GM12878 (cell line): ENCODE data around the gene TPD52L2. TPM values are rescaled to one million over a fixed set of nuclear protein-coding genes. Genes with fewer than 3 reads are reported as not detected.

Experiments
- ATAC-seq: fragments of 200-7000 bp; cut with Tn5 transposase; 3 replicates; pipeline ENCODE4 v1.9.1; 2020; ENCODE audit warnings: mild to moderate bottlenecking, moderate library complexity
- Bru-seq: library from RNA; stranded (reverse); fragments of 400-500 nt; gene quantifications from one replicate; lab custom pipeline; 2021; lab: Mats Ljungman, UMichigan
- BruChase-seq, 2 experiments: library from RNA; stranded (reverse); fragments of 400-500 nt; gene quantifications; one replicate each; lab custom pipeline; 2021; lab: Mats Ljungman, UMichigan
- BruUV-seq: library from RNA; stranded (reverse); fragments of 400-500 nt; replicated peaks from 2 replicates; lab custom pipeline; 2021; lab: Mats Ljungman, UMichigan
- CTCF ChIA-PET: fragments of 300-600 bp; sonication (Branson Sonifier 250); formaldehyde crosslinking; extraction: SDS; loops from one replicate; lab custom pipeline; 2021; ENCODE audit warnings: inconsistent platforms; lab: Yijun Ruan, JAX
- POLR2A ChIA-PET: fragments of 350-600 bp; formaldehyde crosslinking; extraction: SDS; loops from one replicate; lab custom pipeline; 2021; ENCODE audit warnings: inconsistent platforms; lab: Charles Lee
- RAD21 ChIA-PET: fragments of 300-600 bp; sonication (Branson Sonifier 250); formaldehyde crosslinking; loops from one replicate; lab custom pipeline; 2023; ENCODE audit warnings: antibody characterized with exemption; ENCODE audit not compliant: unreplicated experiment; lab: Charles Lee
- SMC1A ChIA-PET: fragments of 300-600 bp; sonication (Branson Sonifier 250); formaldehyde crosslinking; loops from one replicate; lab custom pipeline; 2023; ENCODE audit not compliant: unreplicated experiment, uncharacterized antibody; lab: Charles Lee
- DNase-seq: peaks from one replicate; pipeline ENCODE4 v3.0.0-alpha.2; 2011; ENCODE audit warnings: low read depth, low spot score
- FAIRE-seq: peaks from 3 replicates; lab custom pipeline; 2011; peaks lifted over from hg19 to GRCh38; lab: Jason Lieb, UNC
- H2AFZ ChIP-seq: 2 replicates; pipeline ENCODE4 v1.6.0; 2011; ENCODE audit warnings: low read depth, low read length, control low read depth; ENCODE audit not compliant: control insufficient read depth
- H3K27ac ChIP-seq: 2 replicates; pipeline ENCODE4 v1.5.1; 2011; ENCODE audit warnings: control low read depth; ENCODE audit not compliant: control insufficient read depth, insufficient read depth
- H3K27me3 ChIP-seq, 2 experiments: replicated peaks in 1 of 2; 2 replicates each; pipeline versions ENCODE4 v1.6.0 to v1.6.1; 2011; ENCODE audit warnings: low read length in 1 of 2; ENCODE audit not compliant: control insufficient read depth in 2 of 2, insufficient read depth in 2 of 2
- H3K36me3 ChIP-seq, 2 experiments: 2 replicates each; pipeline ENCODE4 v1.5.1; 2011; ENCODE audit warnings: low read length in 1 of 2; ENCODE audit not compliant: control insufficient read depth in 2 of 2, insufficient read depth in 2 of 2
- H3K4me1 ChIP-seq: 2 replicates; pipeline ENCODE4 v1.6.1; 2011; ENCODE audit warnings: mild to moderate bottlenecking, low read length, moderate library complexity, mixed read lengths; ENCODE audit not compliant: control insufficient read depth, insufficient read depth
- H3K4me2 ChIP-seq: 2 replicates; pipeline ENCODE4 v1.6.0; 2011; ENCODE audit warnings: control low read depth; ENCODE audit not compliant: control insufficient read depth, insufficient read depth
- H3K4me3 ChIP-seq: fragments of 200-600 bp; sonication (generic); 2 replicates; pipeline ENCODE4 v1.5.1; 2016
- H3K79me2 ChIP-seq: 2 replicates; pipeline ENCODE4 v1.6.0; 2011; ENCODE audit warnings: low read length; ENCODE audit not compliant: control insufficient read depth, insufficient read depth
- H3K9ac ChIP-seq: 2 replicates; pipeline ENCODE4 v1.8.0; 2011; ENCODE audit warnings: low read length, control low read depth, mixed read lengths; ENCODE audit not compliant: control insufficient read depth, insufficient read depth
- H3K9me3 ChIP-seq: replicated peaks from 3 replicates; pipeline ENCODE4 v1.5.1; 2011; ENCODE audit warnings: mild to moderate bottlenecking, low read length; ENCODE audit not compliant: control insufficient read depth, insufficient read depth
- H4K20me1 ChIP-seq: 2 replicates; pipeline ENCODE4 v1.6.0; 2011; ENCODE audit not compliant: control insufficient read depth, insufficient read depth
- CBFB ChIP-seq: IDR thresholded peaks from 2 replicates; pipeline ENCODE4 v1.6.1; 2016; ENCODE audit warnings: antibody characterized with exemption, low read depth
- CBX3 ChIP-seq: fragments of 200-600 bp; sonication (generic); IDR thresholded peaks from 2 replicates; pipeline ENCODE4 v1.6.1; 2016; ENCODE audit warnings: low read depth, borderline replicate concordance
- E2F8 ChIP-seq: fragments of 450-650 bp; IDR thresholded peaks from 2 replicates; pipeline ENCODE4 v1.6.1; 2018; ENCODE audit warnings: mild to moderate bottlenecking, low read depth, moderate library complexity; ENCODE audit not compliant: partially characterized antibody
- IKZF2 ChIP-seq, 2 experiments: fragments of 450-650 bp; IDR thresholded peaks; 2 replicates each; pipeline ENCODE4 v1.6.1; 2017; ENCODE audit warnings: mild to moderate bottlenecking in 2 of 2, moderate library complexity in 2 of 2
- MYC ChIP-seq: IDR thresholded peaks from 2 replicates; pipeline ENCODE4 v1.6.1; 2011; ENCODE audit warnings: mild to moderate bottlenecking, low read length, moderate library complexity, inconsistent platforms; ENCODE audit not compliant: insufficient read depth, insufficient replicate concordance, insufficient read length, severe bottlenecking
- RAD51 ChIP-seq: fragments of 450-650 bp; IDR thresholded peaks from 2 replicates; pipeline ENCODE4 v1.6.1; 2016; ENCODE audit warnings: moderate library complexity, mild to moderate bottlenecking, inconsistent platforms
- RFX5 ChIP-seq: IDR thresholded peaks from 2 replicates; pipeline ENCODE4 v1.6.1; 2011; ENCODE audit warnings: low read depth, low read length, improper control_type of control experiment
- SMAD5 ChIP-seq: IDR thresholded peaks from 2 replicates; pipeline ENCODE4 v1.6.1; 2016; ENCODE audit warnings: antibody characterized with exemption, low read depth
- SRF ChIP-seq, 2 experiments: IDR thresholded peaks; 2 replicates each; pipeline ENCODE4 v1.6.1; 2011; ENCODE audit warnings: low read depth in 2 of 2, low read length in 2 of 2, mild to moderate bottlenecking in 1 of 2, moderate library complexity in 1 of 2
- YY1 ChIP-seq: IDR thresholded peaks from 2 replicates; pipeline ENCODE4 v1.6.1; 2011; ENCODE audit warnings: low read depth, mild to moderate bottlenecking, low read length
- WGBS: methylation state at CpG from one replicate; pipeline ENCODE4 v1.1.6; 2016; ENCODE audit warnings: low lambda C conversion rate; ENCODE audit not compliant: insufficient replicate concordance, insufficient coverage; ENCODE audit errors: missing lambda C conversion rate; 5-methylcytosine and 5-hydroxymethylcytosine counted together
- in situ Hi-C: fragments of 300-500 bp; cut with MboI; formaldehyde crosslinking; loops from 9 replicates; pipeline ENCODE4 v1.14.3; 2018; ENCODE audit warnings: mixed read lengths
- intact Hi-C: fragments of 100-400 bp; cut with micrococcal nuclease; formaldehyde crosslinking; loops from one replicate; pipeline ENCODE4 v1.14.2; 2022; ENCODE audit not compliant: unreplicated experiment
- long read RNA-seq, 2 experiments: library from polyadenylated mRNA; unstranded; transcript quantifications; one replicate each; pipeline ENCODE4 v2.0.0, GENCODE V29; 2019 to 2020
- polyA minus RNA-seq, 3 experiments: library from RNA; depleted of rRNA, polyadenylated mRNA; stranded (reverse); fragments of >200 nt; gene quantifications; 2 replicates each; pipeline ENCODE4 v1.2.3, GENCODE V29; 2011
- polyA plus RNA-seq, 11 experiments: library from polyadenylated mRNA; depleted of rRNA in 4 of 11; unstranded in 6 of 11; stranded (reverse) in 5 of 11; fragments of >200 nt; fragmentation: Nextera tagmentation in 4 of 11; fragmentation: Illumina TruSeq in 1 of 11; extraction: Ambion mirVana in 4 of 11; extraction: Trizol in 1 of 11; gene quantifications; 1 replicate in 1 of 11; 2 replicates in 10 of 11; pipeline versions ENCODE4 v1.2.1 to v1.2.3, GENCODE V29; 2011 to 2016; ENCODE audit warnings: inconsistent platforms in 2 of 11, missing spikeins in 2 of 11, low read depth in 1 of 11
- total RNA-seq, 4 experiments: library from RNA; depleted of rRNA in 3 of 4; stranded (reverse); fragments of >200 nt in 3 of 4; fragmentation: Illumina TruSeq in 1 of 4; extraction: Trizol in 1 of 4; gene quantifications; 2 replicates each; pipeline versions ENCODE4 v1.2.1 to v1.2.3, GENCODE V29; 2013 to 2021
- TF ChIP-seq, protein P1 (sequence below): fragments of 450-650 bp; formaldehyde crosslinking; IDR thresholded peaks from 2 replicates; pipeline ENCODE4 v1.5.0; 2022; ENCODE audit warnings: mild to moderate bottlenecking, missing genetic modification characterization

The TPD52L2 gene
- total RNA-seq (2013; cell fraction: nucleolus; rRNA removed), result 29.9 and 30.8 TPM in 2 replicates
- 28.4 and 30.4 TPM in 2 replicates for total RNA-seq (2014; rRNA removed)
- total RNA-seq (2014; rRNA removed; fragmentation: Illumina TruSeq; extraction: Trizol), result 37.3 and 38.4 TPM in 2 replicates
- 43.4 and 46.2 TPM in 2 replicates for total RNA-seq (2021)
- polyA plus RNA-seq (2011; ENCODE audit: low read depth), result 27.6 TPM
- 46.5 and 53.8 TPM in 2 replicates for polyA plus RNA-seq (2011; rRNA removed)
- 54.9 and 65.7 TPM in 2 replicates for polyA plus RNA-seq (2011; cell fraction: cytosol; rRNA removed)
- 53.8 and 63.9 TPM in 2 replicates for polyA plus RNA-seq (2011; cell fraction: nucleus; rRNA removed)
- polyA plus RNA-seq (2012), result 38.7 and 41.1 TPM in 2 replicates
- polyA plus RNA-seq (2014; fragmentation: Illumina TruSeq; extraction: Trizol), result 39.2 and 50.2 TPM in 2 replicates
- polyA plus RNA-seq (2014; fragmentation: Nextera tagmentation; extraction: Ambion mirVana), result 1 to 10 TPM; 1.6 to 4.1 TPM
- 46.5 and 50.8 TPM in 2 replicates for polyA plus RNA-seq (2014; rRNA removed)
- polyA plus RNA-seq (2016; fragmentation: Nextera tagmentation; extraction: Ambion mirVana), result 10 to 100 TPM; 68.1 to 71.0 TPM
- polyA minus RNA-seq (2011; rRNA and poly(A)+ RNA removed), result 26.4 and 36.3 TPM in 2 replicates
- polyA minus RNA-seq (2011; cell fraction: cytosol; rRNA and poly(A)+ RNA removed), result 51.5 and 53.3 TPM in 2 replicates
- polyA minus RNA-seq (2011; cell fraction: nucleus; rRNA and poly(A)+ RNA removed), result 9.1 and 18.6 TPM in 2 replicates
- percentile 77 among the genes with signal in this experiment for Bru-seq, nascent RNA
- percentile 91 among the genes with signal in this experiment for BruChase-seq, experiment 1, labeled RNA remaining after a 6-hour chase
- BruChase-seq, experiment 2, labeled RNA remaining after a 2-hour chase, result percentile 91 among the genes with signal in this experiment
- long read RNA-seq, experiment 1, full-length matches to known transcripts, result 75 of 85 reads
- long read RNA-seq, experiment 1, partial matches to known transcripts, result 5 of 85 reads
- long read RNA-seq, experiment 1, other reads (novel, unspliced or antisense), result 5 of 85 reads
- long read RNA-seq, experiment 2, full-length matches to known transcripts, result 146 of 173 reads
- long read RNA-seq, experiment 2, partial matches to known transcripts, result 20 of 173 reads
- long read RNA-seq, experiment 2, other reads (novel, unspliced or antisense), result 7 of 173 reads

- POLR2A ChIA-PET, result interaction anchor here (0.8 to 1.8 kb wide), 8 partner anchors 32 to 327 kb away, joined by 3 to 6 read pairs (median 4); partner anchors contain the start of genes ARFRP1, LIME1, PRPF6 and RTEL1
- FAIRE-seq, result peak; percentile 99
- in situ Hi-C loops, result no loop called here
- TF ChIP-seq CBFB (no peak), RFX5 (peak; percentile 83), MYC (peak; percentile 65), CBX3 (no peak), E2F8 (peak; percentile 87), YY1 (peak; percentile 56), IKZF2 (IDR thresholded peaks at IDR 0.05) (peak; percentile 69 to 73), RAD51 (peak; percentile 94), SMAD5 (0 out of 2 replicates have a peak, but pooled peaks have one; percentile 47), SRF (IDR thresholded peaks at IDR 0.05; ENCODE audit: low read depth in 2 of 2, low read length in 2 of 2) (0 out of 4 replicates have a peak, but pooled peaks of 1 of the 2 experiments have one; percentile 62)
- TF ChIP-seq, protein P1, sequence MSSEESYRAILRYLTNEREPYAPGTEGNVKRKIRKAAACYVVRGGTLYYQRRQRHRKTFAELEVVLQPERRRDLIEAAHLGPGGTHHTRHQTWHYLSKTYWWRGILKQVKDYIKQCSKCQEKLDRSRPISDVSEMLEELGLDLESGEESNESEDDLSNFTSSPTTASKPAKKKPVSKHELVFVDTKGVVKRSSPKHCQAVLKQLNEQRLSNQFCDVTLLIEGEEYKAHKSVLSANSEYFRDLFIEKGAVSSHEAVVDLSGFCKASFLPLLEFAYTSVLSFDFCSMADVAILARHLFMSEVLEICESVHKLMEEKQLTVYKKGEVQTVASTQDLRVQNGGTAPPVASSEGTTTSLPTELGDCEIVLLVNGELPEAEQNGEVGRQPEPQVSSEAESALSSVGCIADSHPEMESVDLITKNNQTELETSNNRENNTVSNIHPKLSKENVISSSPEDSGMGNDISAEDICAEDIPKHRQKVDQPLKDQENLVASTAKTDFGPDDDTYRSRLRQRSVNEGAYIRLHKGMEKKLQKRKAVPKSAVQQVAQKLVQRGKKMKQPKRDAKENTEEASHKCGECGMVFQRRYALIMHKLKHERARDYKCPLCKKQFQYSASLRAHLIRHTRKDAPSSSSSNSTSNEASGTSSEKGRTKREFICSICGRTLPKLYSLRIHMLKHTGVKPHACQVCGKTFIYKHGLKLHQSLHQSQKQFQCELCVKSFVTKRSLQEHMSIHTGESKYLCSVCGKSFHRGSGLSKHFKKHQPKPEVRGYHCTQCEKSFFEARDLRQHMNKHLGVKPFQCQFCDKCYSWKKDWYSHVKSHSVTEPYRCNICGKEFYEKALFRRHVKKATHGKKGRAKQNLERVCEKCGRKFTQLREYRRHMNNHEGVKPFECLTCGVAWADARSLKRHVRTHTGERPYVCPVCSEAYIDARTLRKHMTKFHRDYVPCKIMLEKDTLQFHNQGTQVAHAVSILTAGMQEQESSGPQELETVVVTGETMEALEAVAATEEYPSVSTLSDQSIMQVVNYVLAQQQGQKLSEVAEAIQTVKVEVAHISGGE, result peak; percentile 77
Observed at GRCh38 chr20:63864978-63865640, at the start of gene TPD52L2. Gene TPD52L2, plus strand, starts transcription at chr20:63865270. Its CDS starts 96 bp downstream, at chr20:63865366.

More at GRCh38 chr20:63864978-63865640, at the start of gene TPD52L2:
- ATAC-seq, result peak; percentile 91
- Histone ChIP-seq H3K4me2 (peak within 1 kb of the TSS; percentile 100), H3K9me3 (no peaks in the 10 kb centered on the region), H3K9ac (peak within 1 kb of the TSS; percentile 84), H3K4me1 (peaks cover 7% of the 10 kb centered on the region), H3K36me3 (peaks cover 6 to 7% of the 10 kb centered on the region in 2 experiments; a peak in 3 of 4 replicates), H3K27ac (peak within 1 kb of the TSS; percentile 90), H3K27me3 (no peaks in the 10 kb centered on the region), H3K4me3 (peak within 1 kb of the TSS; percentile 96), H3K79me2 (peaks cover 33% of the 10 kb centered on the region), H4K20me1 (no peaks in the 10 kb centered on the region), H2AFZ (peak within 1 kb of the TSS; percentile 90)
- DNase-seq, result peak; percentile 94
- RAD21 ChIA-PET, result interaction anchor here (0.7 to 3.2 kb wide), 26 partner anchors 15 to 328 kb away, joined by 3 to 18 read pairs (median 4); partner anchors contain the start of genes ARFRP1, LIME1, PTK6 and RTEL1
- under 1% methylated on average over 66 of the region's 68 CpGs for WGBS
- BruUV-seq, result no TSS peak
- CTCF ChIA-PET, result interaction anchor here (0.8 to 4.4 kb wide), 19 partner anchors 14 to 327 kb away, joined by 3 to 38 read pairs (median 6); partner anchors contain the start of genes ARFRP1, HELZ2, LIME1 and PRPF6
- intact Hi-C loops, result loop anchor here (1.0 to 10.0 kb wide), 5 partner anchors 78 to 327 kb away; partner anchors contain the start of genes ARFRP1 and LIME1
- SMC1A ChIA-PET, result interaction anchor here (0.6 to 3.5 kb wide), 10 partner anchors 29 to 207 kb away, joined by 3 to 19 read pairs (median 4); partner anchors contain the start of genes ARFRP1, DNAJC5, RTEL1 and ZGPAT
